HepG2 (cell line): ENCODE results near the gene SLC13A1. TPM values are rescaled to one million over a fixed set of nuclear protein-coding genes. Genes with fewer than 3 reads are reported as not detected.
A peak's percentile ranks its signal among the peaks of the same experiment; 100 is the strongest.

ENCODE experiments used
- ATAC-seq: fragments of 200-7000 bp; cut with Tn5 transposase; 3 replicates; pipeline ENCODE4 v1.9.1; 2020; ENCODE audit warnings: mild to moderate bottlenecking, moderate library complexity
- BruUV-seq: library from RNA; stranded (reverse); fragments of 400-500 nt; replicated peaks from 2 replicates; lab custom pipeline; 2021; lab: Mats Ljungman, UMichigan
- CTCF ChIA-PET: fragments of 300-600 bp; formaldehyde crosslinking; extraction: SDS; loops from one replicate; lab custom pipeline; 2021; ENCODE audit warnings: low total read pairs, inconsistent platforms, low intra/inter-chr PET ratio; lab: Yijun Ruan, JAX
- POLR2A ChIA-PET: fragments of 350-600 bp; sonication (Branson Sonifier 250); formaldehyde crosslinking; loops from one replicate; lab custom pipeline; 2020; ENCODE audit warnings: antibody characterized with exemption, inconsistent platforms; lab: Yijun Ruan, JAX
- DNase-seq: peaks from one replicate; pipeline ENCODE4 v3.0.0-alpha.2; 2015; ENCODE audit warnings: low spot score
- FAIRE-seq: peaks from 3 replicates; lab custom pipeline; 2011; peaks lifted over from hg19 to GRCh38; lab: Jason Lieb, UNC
- H2AFZ ChIP-seq: one replicate; pipeline ENCODE4 v1.6.1; 2011; ENCODE audit warnings: low read length, inconsistent platforms
- H3K27ac ChIP-seq: fragments of 300-600 bp; 3 replicates; pipeline ENCODE4 v1.8.0; 2011; ENCODE audit warnings: mixed run types, mild to moderate bottlenecking, mixed read lengths, low read length, inconsistent platforms; ENCODE audit not compliant: insufficient read depth; ENCODE audit errors: extremely low read length
- H3K27me3 ChIP-seq, 2 experiments: fragments of 200-600 bp in 1 of 2; 2 replicates in 1 of 2; 3 replicates in 1 of 2; pipeline versions ENCODE4 v1.6.0 to v1.8.0; 2011; ENCODE audit warnings: low read length in 2 of 2, mild to moderate bottlenecking in 2 of 2, moderate library complexity in 2 of 2, inconsistent platforms in 1 of 2; ENCODE audit not compliant: insufficient read depth in 2 of 2, control insufficient read depth in 1 of 2
- H3K36me3 ChIP-seq, 2 experiments: fragments of 200-600 bp in 1 of 2; replicated peaks in 1 of 2; 2 replicates in 1 of 2; 3 replicates in 1 of 2; pipeline versions ENCODE4 v1.5.1 to v1.8.0; 2011; ENCODE audit warnings: low read length in 2 of 2, inconsistent platforms in 1 of 2; ENCODE audit not compliant: insufficient read depth in 2 of 2, control insufficient read depth in 1 of 2
- H3K4me1 ChIP-seq: 2 replicates; pipeline ENCODE4 v1.5.1; 2012; ENCODE audit warnings: low read length, inconsistent platforms; ENCODE audit not compliant: insufficient read depth
- H3K4me2 ChIP-seq: 2 replicates; pipeline ENCODE4 v1.6.0; 2011; ENCODE audit warnings: low read depth, low read length, inconsistent platforms
- H3K4me3 ChIP-seq, 3 experiments: fragments of 200-600 bp in 1 of 3; sonication (generic), shearing (Covaris generic) in 1 of 3; replicated peaks in 1 of 3; 2 replicates each; pipeline ENCODE4 v1.5.1; 2011 to 2016; ENCODE audit warnings: low read length in 3 of 3, inconsistent platforms in 2 of 3, low read depth in 2 of 3, mild to moderate bottlenecking in 2 of 3, control low read depth in 1 of 3, mixed read lengths in 1 of 3; ENCODE audit not compliant: insufficient read depth in 1 of 3
- H3K79me2 ChIP-seq: one replicate; pipeline ENCODE4 v1.6.1; 2011; ENCODE audit warnings: low read length, inconsistent platforms; ENCODE audit not compliant: insufficient read depth
- H3K9ac ChIP-seq: 2 replicates; pipeline ENCODE4 v1.6.0; 2011; ENCODE audit warnings: mild to moderate bottlenecking, low read depth, low read length, inconsistent platforms; ENCODE audit not compliant: insufficient read depth
- H3K9me3 ChIP-seq: 2 replicates; pipeline ENCODE4 v1.5.1; 2012; ENCODE audit warnings: mild to moderate bottlenecking, low read length
- H4K20me1 ChIP-seq: 2 replicates; pipeline ENCODE4 v1.6.0; 2011; ENCODE audit warnings: inconsistent platforms, mild to moderate bottlenecking, low read length, moderate library complexity; ENCODE audit not compliant: insufficient read depth
- AGO2 ChIP-seq: fragments of 200-400 bp; formaldehyde crosslinking; optimal IDR thresholded peaks from 2 replicates; pipeline ENCODE3; 2017; ENCODE audit warnings: mild to moderate bottlenecking, low read depth, low read length, moderate library complexity
- ARID2 ChIP-seq: sonication (generic); formaldehyde crosslinking; IDR thresholded peaks from 2 replicates; pipeline ENCODE4 v1.8.1; 2022; ENCODE audit warnings: mild to moderate bottlenecking, missing genetic modification reagents, borderline replicate concordance
- ARNTL ChIP-seq: sonication (generic); formaldehyde crosslinking; IDR thresholded peaks from 2 replicates; pipeline ENCODE4 v1.4.0; 2020; ENCODE audit warnings: mild to moderate bottlenecking, missing genetic modification reagents
- CEBPB ChIP-seq: IDR thresholded peaks from 2 replicates; pipeline ENCODE4 v1.6.1; 2011; ENCODE audit warnings: low read depth, low read length, improper control_type of control experiment, borderline replicate concordance
- HNRNPK ChIP-seq: fragments of 200-400 bp; formaldehyde crosslinking; IDR thresholded peaks from 2 replicates; pipeline ENCODE4 v1.6.1; 2018; ENCODE audit warnings: low read length, low read depth, moderate library complexity, mild to moderate bottlenecking; ENCODE audit not compliant: poor library complexity, severe bottlenecking
- IRF1 ChIP-seq: sonication (generic); formaldehyde crosslinking; IDR thresholded peaks from 2 replicates; pipeline ENCODE4 v1.4.0; 2020; ENCODE audit warnings: low read depth, mild to moderate bottlenecking, missing genetic modification reagents
- KAT7 ChIP-seq: IDR thresholded peaks from 2 replicates; pipeline ENCODE4 v1.6.1; 2018; ENCODE audit warnings: borderline replicate concordance, missing compliant biosample characterization
- NFATC3 ChIP-seq: sonication (generic); formaldehyde crosslinking; IDR thresholded peaks from 2 replicates; pipeline ENCODE4 v1.5.1; 2020; ENCODE audit warnings: mild to moderate bottlenecking, missing genetic modification reagents
- NR3C1 ChIP-seq: sonication (generic); formaldehyde crosslinking; IDR thresholded peaks from 2 replicates; pipeline ENCODE4 v1.4.0; 2020; ENCODE audit warnings: missing genetic modification reagents
- RBFOX2 ChIP-seq: fragments of 200-400 bp; formaldehyde crosslinking; IDR thresholded peaks from 2 replicates; pipeline ENCODE4 v1.6.1; 2017; ENCODE audit warnings: low read depth, mild to moderate bottlenecking, low read length
- ZNF878 ChIP-seq: sonication (generic); formaldehyde crosslinking; IDR thresholded peaks from 2 replicates; pipeline ENCODE4 v1.8.1; 2023; ENCODE audit warnings: mild to moderate bottlenecking, missing genetic modification reagents, moderate library complexity
- WGBS: methylation state at CpG from one replicate; pipeline ENCODE4 v1.1.6; 2017; ENCODE audit warnings: low lambda C conversion rate; 5-methylcytosine and 5-hydroxymethylcytosine counted together
- in situ Hi-C: cut with HindIII; loops from 2 replicates; pipeline ENCODE4 v1.10.0; 2017; ENCODE audit warnings: low pct_unique_long_range_greater_than_20kb; ENCODE audit not compliant: extremely low pct_ligation_motif_present
- intact Hi-C: fragments of 100-400 bp; cut with micrococcal nuclease; formaldehyde crosslinking; loops from one replicate; pipeline ENCODE4 v1.10.0; 2022; ENCODE audit not compliant: unreplicated experiment
- polyA plus RNA-seq, 8 experiments: library from polyadenylated mRNA; depleted of rRNA in 3 of 8; stranded (reverse) in 7 of 8; unstranded in 1 of 8; fragments of >200 nt; fragmentation: Illumina TruSeq in 4 of 8; extraction: Trizol in 4 of 8; gene quantifications; 2 replicates each; pipeline versions ENCODE4 v1.2.1 to v1.2.3, GENCODE V29; 2011 to 2016; ENCODE audit warnings: low read depth in 4 of 8, missing spikeins in 1 of 8, mixed read lengths in 1 of 8; ENCODE audit not compliant: insufficient read depth in 1 of 8
- total RNA-seq, 5 experiments: library from RNA; depleted of rRNA; stranded (reverse); fragments of >200 nt; fragmentation: Illumina TruSeq; extraction: Trizol; gene quantifications; 2 replicates each; pipeline ENCODE4 v1.2.3, GENCODE V29; 2016; ENCODE audit warnings: low read depth in 1 of 5

The SLC13A1 gene
- total and polyA plus RNA-seq, 2 of the 13 experiments (the other 11 are each of a cell fraction or from before 2014, with no cell fraction given) = not detected

DNA sequence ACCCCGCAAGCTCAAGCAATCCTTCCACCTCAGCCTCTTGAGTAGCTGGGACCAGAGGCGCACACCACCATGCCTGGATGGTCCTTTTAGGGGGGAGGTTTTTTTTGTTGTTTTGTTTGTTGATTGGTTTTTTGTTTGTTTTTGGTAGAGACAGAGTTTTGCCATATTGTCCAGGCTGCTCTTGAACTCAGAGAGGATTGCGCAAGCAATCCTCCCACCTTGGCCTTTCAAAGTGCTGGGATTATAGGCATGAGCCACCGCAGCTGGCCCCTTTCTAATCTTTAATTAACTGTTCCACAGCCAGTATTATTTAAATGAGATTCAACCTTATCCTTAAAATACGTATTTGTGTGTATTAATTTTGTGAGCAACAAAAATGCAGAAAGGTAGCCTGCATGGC is 65.8 kb downstream of the SLC13A1 start:
- Histone ChIP-seq H3K4me3 (no peak overlapping the region), H3K36me3 (no peaks in the 10 kb centered on the region), H3K79me2 (no peaks in the 10 kb centered on the region), H3K27me3 (no peaks in the 10 kb centered on the region), H3K27ac (no peak overlapping the region), H3K9ac (no peak overlapping the region), H3K4me1 (no peaks in the 10 kb centered on the region), H4K20me1 (no peaks in the 10 kb centered on the region), H2AFZ (no peak overlapping the region), H3K9me3 (no peaks in the 10 kb centered on the region), H3K4me2 (no peak overlapping the region)
- ChIA-PET CTCF (no interaction called here), POLR2A (no interaction called here)
- peak; percentile 76 for TF ChIP-seq CEBPB
- no peak for TF ChIP-seq ARNTL (CRISPR knock-in tag)
- WGBS = 65% methylated on average over 5 of the region's 5 CpGs
- in situ Hi-C loops (no loop called here), intact Hi-C loops (no loop called here)
- ATAC-seq (no peak), DNase-seq (no peak), FAIRE-seq (no peak)
- no TSS peak for BruUV-seq

DNA sequence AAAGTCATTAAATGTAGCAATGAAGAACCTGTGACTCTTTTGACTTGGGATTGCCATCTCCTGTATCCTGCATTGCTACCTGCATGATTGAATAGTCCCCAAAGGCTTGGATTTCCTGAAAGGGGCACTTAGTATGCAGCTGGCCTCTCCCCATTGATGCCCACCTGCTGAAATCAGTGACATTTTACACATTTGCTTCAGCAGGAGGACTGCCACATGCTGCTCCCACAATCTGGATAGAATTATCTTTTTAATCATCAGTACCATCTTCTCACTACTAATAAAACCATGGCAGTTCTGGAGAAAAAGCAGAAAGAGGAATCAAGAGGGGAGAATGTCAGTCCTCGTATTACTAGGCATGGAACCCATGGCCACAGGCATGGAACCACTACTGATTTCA is 67.8 kb downstream of the SLC13A1 start:
- no peaks in the 10 kb centered on the region for H3K4me1 ChIP-seq
- no peaks in the 10 kb centered on the region for H4K20me1 ChIP-seq
- H2AFZ ChIP-seq = no peak overlapping the region
- TF ChIP-seq ZNF878 = no peak
- TF ChIP-seq KAT7 (CRISPR knock-in tag) = no peak
- no peak for TF ChIP-seq IRF1 (CRISPR knock-in tag)
- TF ChIP-seq AGO2 = no peak
- no peak for TF ChIP-seq NFATC3 (CRISPR knock-in tag)
- no peak for TF ChIP-seq ARID2
- no peak for TF ChIP-seq NR3C1 (CRISPR knock-in tag)
- TF ChIP-seq HNRNPK = no peak
- no peak for TF ChIP-seq RBFOX2
- no peaks in the 10 kb centered on the region for H3K9me3 ChIP-seq
- in situ Hi-C loops = no loop called here
- no peak overlapping the region for H3K9ac ChIP-seq
- FAIRE-seq = no peak
- 0% methylated on average over 1 of the region's 1 CpG for WGBS
- H3K27ac ChIP-seq = no peak overlapping the region
- no peak for DNase-seq
- POLR2A ChIA-PET = no interaction called here
- no peak overlapping the region for H3K4me2 ChIP-seq
- CTCF ChIA-PET = no interaction called here
- no peaks in the 10 kb centered on the region for H3K79me2 ChIP-seq
- no peaks in the 10 kb centered on the region for H3K27me3 ChIP-seq
- no peak overlapping the region for H3K4me3 ChIP-seq
- no TSS peak for BruUV-seq
- intact Hi-C loops = no loop called here
- no peak for ATAC-seq
- H3K36me3 ChIP-seq = no peaks in the 10 kb centered on the region
